Endothelial cell (in vitro differentiated cells): ENCODE data around the gene CLIP3. TPM values are rescaled to one million over a fixed set of nuclear protein-coding genes. Genes with fewer than 3 reads are reported as not detected.

Experiments used
- DNase-seq: peaks from one replicate; pipeline ENCODE4 v3.0.0; 2021; ENCODE audit warnings: low spot score
- H3K27ac Mint-ChIP-seq: one replicate; pipeline ENCODE4 v1.8.0; 2021; ENCODE audit warnings: mixed read lengths, inconsistent platforms; ENCODE audit not compliant: unreplicated experiment
- H3K27me3 Mint-ChIP-seq: one replicate; pipeline ENCODE4 v1.8.0; 2021; ENCODE audit warnings: mild to moderate bottlenecking, moderate library complexity, mixed read lengths, inconsistent platforms; ENCODE audit not compliant: unreplicated experiment
- H3K36me3 Mint-ChIP-seq: one replicate; pipeline ENCODE4 v1.8.0; 2021; ENCODE audit warnings: mild to moderate bottlenecking, low read depth, mixed read lengths, inconsistent platforms; ENCODE audit not compliant: unreplicated experiment
- H3K4me1 Mint-ChIP-seq: one replicate; pipeline ENCODE4 v1.8.0; 2021; ENCODE audit warnings: mild to moderate bottlenecking, mixed read lengths, inconsistent platforms; ENCODE audit not compliant: unreplicated experiment
- H3K4me3 Mint-ChIP-seq: one replicate; pipeline ENCODE4 v1.8.0; 2021; ENCODE audit warnings: mild to moderate bottlenecking, mixed read lengths, inconsistent platforms; ENCODE audit not compliant: unreplicated experiment
- H3K9me3 Mint-ChIP-seq: one replicate; pipeline ENCODE4 v1.8.0; 2021; ENCODE audit warnings: mixed read lengths, inconsistent platforms; ENCODE audit not compliant: unreplicated experiment
- total RNA-seq: library from RNA; stranded (reverse); fragmentation: NEBNext Ultra II Directional; extraction: Animal tissue kit (Norgen Biotek cat#: 25700); gene quantifications from one replicate; pipeline ENCODE4 v1.2.1, GENCODE V29; 2021; ENCODE audit not compliant: unreplicated experiment
- TF ChIP-seq, protein P1 (sequence below): fragments of 200-600 bp; sonication (generic); IDR thresholded peaks from one replicate; pipeline ENCODE4 v1.5.0; 2021; ENCODE audit warnings: antibody characterized with exemption; ENCODE audit not compliant: unreplicated experiment

Gene CLIP3
- total RNA-seq, 1 donor from 2014 or later: 94.8 TPM

DNA sequence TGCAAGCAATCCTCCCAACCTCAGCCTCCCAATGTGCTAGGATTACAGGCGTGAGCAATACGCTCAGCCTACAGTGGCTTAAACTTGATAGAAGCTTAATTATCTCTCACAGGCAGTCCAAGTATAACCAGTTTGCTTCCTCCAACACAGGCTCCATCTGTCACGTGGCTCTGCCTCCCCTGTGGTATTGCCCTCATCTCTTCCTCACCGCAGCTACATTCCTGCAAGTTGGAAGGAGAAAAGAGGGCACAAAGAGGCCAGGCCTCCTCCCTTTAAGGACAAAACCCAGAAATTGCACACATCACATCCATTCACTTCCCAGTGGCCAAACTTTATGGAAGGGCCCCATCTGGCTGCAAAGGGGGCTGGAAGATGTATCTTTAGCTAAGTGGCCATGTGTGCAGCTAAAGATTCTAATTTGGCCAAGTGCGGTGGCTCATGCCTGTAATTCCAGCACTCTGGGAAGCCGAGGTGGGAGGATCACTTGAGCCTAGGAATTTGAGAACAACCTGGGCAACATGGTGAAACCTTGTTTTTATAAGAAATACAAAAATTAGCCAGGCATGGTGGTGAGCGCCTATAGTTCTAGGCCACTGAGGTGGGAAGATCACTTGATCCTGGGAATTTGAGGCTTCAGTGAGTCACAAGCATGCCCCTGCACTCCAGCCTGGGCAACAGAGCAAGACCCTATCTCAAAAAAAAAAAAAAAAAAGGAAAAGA, 40.8 kb downstream of the CLIP3 start:
- TF ChIP-seq, protein P1, sequence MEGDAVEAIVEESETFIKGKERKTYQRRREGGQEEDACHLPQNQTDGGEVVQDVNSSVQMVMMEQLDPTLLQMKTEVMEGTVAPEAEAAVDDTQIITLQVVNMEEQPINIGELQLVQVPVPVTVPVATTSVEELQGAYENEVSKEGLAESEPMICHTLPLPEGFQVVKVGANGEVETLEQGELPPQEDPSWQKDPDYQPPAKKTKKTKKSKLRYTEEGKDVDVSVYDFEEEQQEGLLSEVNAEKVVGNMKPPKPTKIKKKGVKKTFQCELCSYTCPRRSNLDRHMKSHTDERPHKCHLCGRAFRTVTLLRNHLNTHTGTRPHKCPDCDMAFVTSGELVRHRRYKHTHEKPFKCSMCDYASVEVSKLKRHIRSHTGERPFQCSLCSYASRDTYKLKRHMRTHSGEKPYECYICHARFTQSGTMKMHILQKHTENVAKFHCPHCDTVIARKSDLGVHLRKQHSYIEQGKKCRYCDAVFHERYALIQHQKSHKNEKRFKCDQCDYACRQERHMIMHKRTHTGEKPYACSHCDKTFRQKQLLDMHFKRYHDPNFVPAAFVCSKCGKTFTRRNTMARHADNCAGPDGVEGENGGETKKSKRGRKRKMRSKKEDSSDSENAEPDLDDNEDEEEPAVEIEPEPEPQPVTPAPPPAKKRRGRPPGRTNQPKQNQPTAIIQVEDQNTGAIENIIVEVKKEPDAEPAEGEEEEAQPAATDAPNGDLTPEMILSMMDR: no peak
- Mint-ChIP-seq H3K4me1 (peaks cover 9% of the 10 kb centered on the region), H3K27ac (no peak overlapping the region), H3K9me3 (no peaks in the 10 kb centered on the region), H3K27me3 (peaks cover 4% of the 10 kb centered on the region), H3K4me3 (no peak overlapping the region), H3K36me3 (peaks cover 4% of the 10 kb centered on the region)
- DNase-seq: no peak

DNA sequence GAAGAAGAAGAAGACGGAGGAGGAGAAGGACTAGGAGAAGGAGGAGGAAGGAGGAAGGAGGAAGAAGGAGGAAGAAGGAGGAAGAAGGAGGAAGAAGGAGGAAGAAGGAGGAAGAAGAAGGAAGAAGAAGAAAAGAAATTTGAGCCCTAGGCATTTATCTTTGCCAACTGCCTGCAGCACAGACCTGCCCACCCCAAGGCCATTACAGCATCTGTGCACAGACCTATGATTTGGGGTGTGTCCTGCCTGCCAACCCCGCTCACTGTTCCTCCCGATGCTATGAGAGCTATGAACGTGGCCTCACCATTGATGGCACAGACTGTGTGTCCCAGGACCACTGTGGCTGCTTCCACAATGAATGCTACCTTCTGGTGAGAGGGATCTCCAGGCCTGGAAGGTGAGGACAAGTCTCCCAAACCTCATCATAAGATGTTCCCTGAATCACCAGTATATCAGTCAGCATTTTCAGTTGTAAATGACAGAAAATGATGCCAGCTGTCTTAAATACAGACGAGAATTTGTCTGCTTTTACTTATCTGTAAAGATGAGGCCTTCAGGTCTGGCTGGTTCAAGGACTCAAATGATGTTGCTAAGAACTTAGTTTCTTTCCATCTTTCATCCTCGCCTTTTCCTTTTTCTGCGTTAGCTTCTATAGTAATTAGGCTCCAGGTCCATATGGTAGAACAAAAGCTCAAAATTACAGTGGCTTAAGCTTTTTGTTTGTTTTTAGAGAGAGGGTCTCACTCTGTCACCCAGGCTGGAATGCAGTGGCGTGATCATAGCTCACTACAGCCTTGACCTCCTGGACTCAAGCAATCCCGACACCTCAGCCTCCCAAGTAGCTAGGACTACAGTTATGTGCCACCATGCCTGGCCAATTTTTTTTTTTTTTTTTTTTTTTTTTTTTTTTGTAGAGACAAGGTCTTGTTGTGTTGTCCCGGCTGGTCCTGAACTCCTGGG, 41.6 kb downstream of the CLIP3 start:
- TF ChIP-seq, protein P1: no peak
- no peaks in the 10 kb centered on the region for H3K9me3 Mint-ChIP-seq
- no peak overlapping the region for H3K4me3 Mint-ChIP-seq
- peaks cover 4% of the 10 kb centered on the region for H3K36me3 Mint-ChIP-seq
- peaks cover 8% of the 10 kb centered on the region for H3K27me3 Mint-ChIP-seq
- H3K4me1 Mint-ChIP-seq: peaks cover 5% of the 10 kb centered on the region
- no peak for DNase-seq
- H3K27ac Mint-ChIP-seq: no peak overlapping the region

DNA sequence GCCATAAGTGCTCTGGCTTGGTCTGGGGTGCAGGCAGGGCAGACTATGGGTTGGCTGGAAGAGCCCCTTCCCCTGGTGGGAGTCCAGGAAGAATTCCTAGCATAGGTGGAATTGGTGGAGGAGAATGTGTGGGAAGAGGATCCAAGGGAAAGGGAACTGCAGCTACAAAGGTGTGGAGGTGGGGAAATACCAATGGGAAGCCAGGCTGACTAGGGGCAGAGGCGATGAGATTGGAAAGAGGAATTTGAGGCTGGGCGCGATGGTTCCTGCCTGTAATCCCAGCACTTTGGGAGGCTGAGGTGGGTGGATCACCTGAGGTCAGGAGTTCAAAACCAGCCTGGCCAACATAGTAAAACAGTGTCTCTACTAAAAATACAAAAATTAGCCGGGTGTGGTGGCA, 42.5 kb downstream of the CLIP3 start:
- H3K27me3 Mint-ChIP-seq: peaks cover 15% of the 10 kb centered on the region
- H3K36me3 Mint-ChIP-seq: peaks cover 4% of the 10 kb centered on the region
- no peak for DNase-seq
- H3K27ac Mint-ChIP-seq: no peak overlapping the region
- no peak overlapping the region for H3K4me3 Mint-ChIP-seq
- no peaks in the 10 kb centered on the region for H3K4me1 Mint-ChIP-seq
- no peaks in the 10 kb centered on the region for H3K9me3 Mint-ChIP-seq
- TF ChIP-seq, protein P1: no peak

DNA sequence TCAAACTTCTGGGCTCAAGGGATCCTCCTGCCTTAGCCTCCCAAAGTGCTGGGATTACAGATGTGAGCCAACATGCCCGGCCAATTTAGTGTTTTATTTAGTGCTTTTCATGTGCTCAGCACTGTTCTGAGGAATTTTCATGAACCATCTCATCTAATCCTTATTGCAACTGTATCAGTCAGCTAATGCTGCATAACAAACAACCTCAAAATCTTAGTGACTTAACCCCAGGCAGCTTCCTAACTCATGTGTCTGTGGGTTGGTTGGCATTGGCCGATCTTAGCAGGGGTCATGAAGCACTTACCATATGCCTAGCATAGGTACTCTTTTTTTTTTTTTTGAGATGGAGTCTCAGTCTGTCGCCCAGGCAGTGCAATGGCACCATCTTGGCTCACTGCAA, 43.8 kb downstream of the CLIP3 start:
- Mint-ChIP-seq H3K27me3 (peaks cover 15% of the 10 kb centered on the region), H3K4me3 (no peak overlapping the region), H3K27ac (no peak overlapping the region), H3K4me1 (no peaks in the 10 kb centered on the region), H3K9me3 (no peaks in the 10 kb centered on the region), H3K36me3 (peaks cover 4% of the 10 kb centered on the region)
- TF ChIP-seq, protein P1: no peak
- no peak for DNase-seq

DNA sequence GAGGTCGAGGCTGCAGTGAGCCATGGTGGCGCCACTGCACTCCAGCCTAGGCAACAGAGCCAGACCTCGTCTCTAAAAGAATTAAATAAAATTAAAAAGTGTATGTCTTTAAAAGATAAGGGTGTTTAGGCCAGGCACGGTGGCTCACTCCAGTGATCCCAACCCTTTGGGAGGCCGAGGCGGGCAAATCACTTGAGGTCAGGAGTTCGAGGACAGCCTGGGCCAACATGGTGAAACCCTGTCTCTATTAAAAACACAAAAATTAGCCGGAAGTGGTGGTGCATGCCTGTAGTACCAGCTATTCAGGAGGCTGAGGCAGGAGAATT, 45.1 kb downstream of the CLIP3 start:
- TF ChIP-seq, protein P1: no peak
- Mint-ChIP-seq H3K27me3 (peaks cover 17% of the 10 kb centered on the region), H3K4me1 (no peaks in the 10 kb centered on the region), H3K36me3 (peaks cover 4% of the 10 kb centered on the region), H3K9me3 (no peaks in the 10 kb centered on the region), H3K27ac (no peak overlapping the region), H3K4me3 (no peak overlapping the region)
- no peak for DNase-seq
